H54 (cell line): ENCODE data around the gene MRLN.
A peak's percentile ranks its signal among the peaks of the same experiment; 100 is the strongest.

Source experiments
- DNase-seq: peaks from one replicate; pipeline ENCODE4 v3.0.0; 2011; ENCODE audit warnings: low spot score, mixed read lengths; ENCODE audit not compliant: insufficient read length
- FAIRE-seq: peaks from 3 replicates; lab custom pipeline; 2011; peaks lifted over from hg19 to GRCh38; lab: Jason Lieb, UNC
- POLR2A ChIP-seq: IDR thresholded peaks from 2 replicates; pipeline ENCODE4 v1.6.1; 2011; ENCODE audit warnings: low read depth, mild to moderate bottlenecking, low read length

The MRLN gene

DNA sequence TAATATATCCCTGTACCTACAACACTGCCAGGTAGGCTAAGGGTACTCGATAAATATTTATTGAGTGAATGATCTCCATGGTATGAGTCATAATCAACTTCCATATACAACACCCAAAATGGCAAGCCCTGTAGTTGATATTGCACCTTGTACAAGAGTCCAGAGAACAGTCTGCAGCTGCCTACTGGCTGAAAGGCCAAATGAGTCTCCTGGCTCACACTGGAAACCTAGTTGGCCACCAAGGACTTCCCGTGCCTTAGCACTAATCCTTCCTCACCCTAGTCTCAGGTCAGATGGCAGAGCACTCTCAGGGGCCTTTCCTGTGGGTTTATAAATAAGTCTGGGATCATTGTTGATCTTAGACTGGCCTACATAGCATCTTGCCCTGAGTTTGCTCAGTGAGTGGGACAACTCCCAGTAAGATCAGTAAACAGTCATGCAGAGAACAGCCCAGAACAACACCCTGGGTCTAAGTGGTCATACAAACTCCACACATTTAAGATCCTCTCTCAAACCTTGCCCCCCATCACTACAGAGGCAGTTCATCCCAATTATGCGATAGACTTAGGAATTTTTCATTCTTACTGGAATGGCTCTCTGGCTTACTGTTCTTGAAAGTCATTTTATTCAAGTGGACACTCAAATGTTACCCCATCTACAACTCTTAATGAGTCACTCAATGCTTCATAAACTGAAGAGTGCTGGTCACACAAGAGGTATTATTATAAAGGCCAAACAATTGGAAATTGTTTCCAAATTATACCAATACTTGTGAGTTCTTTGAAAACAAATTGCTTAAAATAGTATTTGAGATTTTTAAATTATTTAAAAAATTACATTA, 28.9 kb downstream of the MRLN start:
- DNase-seq (no peak), FAIRE-seq (no peak)
- no peak for TF ChIP-seq POLR2A

- DNase-seq (no peak), FAIRE-seq (no peak)
- TF ChIP-seq POLR2A: no peak
These were observed 32.9 kb downstream of the MRLN start for GRCh38 chr10:59720377-59720776.

DNA sequence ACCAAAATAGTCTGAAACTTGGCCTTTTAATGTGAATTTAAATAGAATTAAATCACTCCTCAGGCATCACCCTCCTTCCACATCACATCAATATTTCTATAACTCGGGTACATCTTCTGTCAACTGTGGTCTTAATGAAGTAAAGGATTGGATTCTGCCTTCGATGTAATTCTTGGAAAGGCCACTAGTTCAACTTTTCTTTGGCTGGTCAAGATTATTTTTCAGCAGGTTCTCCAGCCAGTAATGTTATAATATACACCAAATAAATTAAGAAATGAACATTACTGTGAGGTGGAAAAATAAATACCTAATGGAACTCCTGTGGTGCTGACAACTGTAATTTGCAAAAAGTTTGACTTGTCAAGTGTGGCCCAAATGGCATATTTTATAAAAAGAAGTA, 33.9 kb downstream of the MRLN start:
- TF ChIP-seq POLR2A: no peak
- FAIRE-seq (no peak), DNase-seq (no peak)

DNA sequence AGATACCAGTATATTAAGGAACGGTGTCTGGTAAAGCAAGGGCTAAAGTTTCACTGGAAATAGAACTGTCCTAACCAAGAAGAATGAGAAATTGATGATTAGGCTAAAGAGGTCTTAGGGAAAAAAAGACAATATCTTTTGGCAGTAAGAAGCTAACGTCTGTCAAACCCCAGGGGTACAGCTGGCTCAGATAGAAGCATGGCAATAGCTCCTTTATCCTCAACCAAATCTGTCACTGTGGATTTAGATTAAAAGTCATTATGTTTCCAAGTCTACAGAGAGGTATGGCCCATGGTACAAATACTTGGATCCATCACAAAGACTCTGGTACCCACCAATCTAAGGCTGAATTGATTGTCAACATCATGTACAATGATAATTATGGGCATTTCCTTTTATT, 35.0 kb downstream of the MRLN start:
- DNase-seq (no peak), FAIRE-seq (no peak)
- TF ChIP-seq POLR2A: no peak

GRCh38 chr10:59713196-59713821, 39.9 kb downstream of the MRLN start:
- no peak for TF ChIP-seq POLR2A
- FAIRE-seq: no peak
- no peak for DNase-seq

DNA sequence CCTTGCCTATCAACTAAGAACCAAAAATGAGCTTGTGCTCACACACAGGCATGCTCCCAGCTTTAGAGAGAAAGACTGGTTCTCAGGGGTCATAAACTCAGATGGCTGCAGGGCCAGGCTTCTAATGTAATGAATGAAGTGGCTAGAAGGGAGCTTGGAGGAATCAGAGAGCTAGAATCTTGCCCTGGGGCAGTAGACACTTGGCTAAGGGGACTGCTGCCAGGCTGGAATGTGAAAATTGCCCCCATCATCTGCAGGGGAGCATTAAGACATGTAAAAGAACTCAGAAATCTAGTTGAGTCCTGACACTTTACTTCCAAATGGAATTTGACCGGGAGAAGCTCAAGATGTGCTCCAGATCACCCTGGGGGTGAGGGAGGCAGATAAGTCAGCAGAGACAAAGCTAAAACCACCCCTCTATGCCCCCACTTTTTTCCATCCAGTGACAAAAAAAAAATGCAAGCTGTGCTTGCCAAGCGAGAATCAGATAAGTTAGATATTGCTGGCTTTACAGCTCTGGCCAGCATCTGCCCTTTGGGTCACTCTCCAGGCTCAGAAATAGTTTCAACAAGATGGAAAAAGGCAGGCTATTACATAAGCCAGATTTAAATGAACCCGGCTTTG, 41.3 kb downstream of the MRLN start:
- FAIRE-seq (no peak), DNase-seq (no peak)
- TF ChIP-seq POLR2A: no peak

- FAIRE-seq (no peak), DNase-seq (peak; percentile 82)
- TF ChIP-seq POLR2A: no peak
These were observed 43.7 kb downstream of the MRLN start, which contains the start of gene SLC16A9 for GRCh38 chr10:59709395-59710125. Gene SLC16A9 (minus strand): TSS chr10:59709850. CDS start chr10:59684291, 25,559 bp downstream.

DNA sequence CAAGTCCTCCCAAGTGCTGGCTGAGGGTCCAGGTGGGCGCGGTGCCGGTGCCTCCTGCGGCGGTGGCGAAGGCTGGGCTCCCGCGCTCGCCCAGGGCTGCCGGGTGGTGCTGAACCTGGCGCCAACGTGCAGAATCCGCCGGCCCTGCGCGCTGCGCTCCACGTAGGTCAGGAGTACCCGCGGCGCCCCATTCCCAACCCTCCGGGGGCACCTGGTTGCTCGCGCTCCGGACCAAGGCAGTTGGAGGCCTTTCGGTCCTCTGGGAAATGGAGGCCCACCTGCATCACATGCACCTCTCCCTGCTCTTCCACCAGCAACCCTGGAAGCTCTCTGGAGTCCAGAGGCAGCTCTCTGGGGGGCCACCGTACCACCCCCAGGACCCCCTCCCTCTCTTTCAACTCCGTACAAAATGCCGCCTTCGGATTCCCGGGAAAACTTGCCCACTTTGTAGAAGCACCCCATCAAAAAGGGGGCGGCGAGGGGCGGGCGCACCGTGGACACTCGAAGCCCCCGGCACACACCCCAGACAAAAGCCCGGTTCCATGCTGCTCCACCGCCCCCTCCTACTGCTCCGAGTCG, 44.4 kb downstream of the MRLN start:
- FAIRE-seq (no peak), DNase-seq (no peak)
- TF ChIP-seq POLR2A: no peak

DNA sequence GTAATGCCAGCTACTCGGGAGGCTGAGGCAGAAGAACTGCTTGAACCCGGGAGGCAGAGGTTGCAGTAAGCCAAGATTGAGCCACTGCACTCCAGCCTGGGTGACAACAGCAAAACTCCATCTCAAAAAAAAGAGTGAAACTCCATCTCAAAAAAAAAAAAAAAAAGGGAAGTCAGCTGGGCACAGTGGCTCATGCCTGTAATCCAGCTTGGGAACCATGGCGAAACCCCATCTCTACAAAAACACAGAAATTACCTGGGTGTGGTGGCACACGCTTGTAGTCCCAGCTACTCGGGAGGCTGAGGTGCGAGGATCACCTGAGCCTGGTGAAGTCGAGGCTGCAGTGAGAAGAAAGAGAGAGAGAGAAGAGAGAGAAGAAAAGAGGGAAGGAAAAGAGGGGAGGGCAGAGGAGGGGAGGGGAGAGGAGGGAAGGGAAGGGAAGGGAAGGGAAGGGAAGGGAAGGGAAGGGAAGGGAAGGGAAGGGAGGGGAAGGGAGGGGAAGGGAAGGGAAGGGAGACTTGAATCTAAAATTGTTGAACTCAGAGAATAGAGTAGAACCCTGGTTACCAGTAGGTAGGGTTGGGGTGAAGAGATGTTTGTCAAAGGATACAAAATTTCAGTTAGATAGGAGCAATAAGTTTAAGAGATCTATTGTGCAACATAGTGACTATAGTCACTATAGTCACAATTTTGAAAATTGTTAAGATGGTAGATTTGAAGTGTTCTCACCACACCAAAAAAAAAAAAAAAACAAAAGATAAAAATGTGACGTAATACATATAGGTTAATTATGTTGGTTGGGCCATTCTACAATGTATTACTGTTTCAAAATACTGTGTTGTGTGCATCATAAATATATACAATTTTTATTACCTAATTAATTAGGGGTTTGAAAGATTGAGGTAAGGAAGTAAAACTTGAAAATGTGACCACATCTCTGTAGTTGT, 46.1 kb downstream of the MRLN start:
- no peak for FAIRE-seq
- no peak for TF ChIP-seq POLR2A
- DNase-seq: no peak

GRCh38 chr10:59705931-59706330, 47.3 kb downstream of the MRLN start:
- TF ChIP-seq POLR2A: no peak
- DNase-seq: no peak
- no peak for FAIRE-seq

DNA sequence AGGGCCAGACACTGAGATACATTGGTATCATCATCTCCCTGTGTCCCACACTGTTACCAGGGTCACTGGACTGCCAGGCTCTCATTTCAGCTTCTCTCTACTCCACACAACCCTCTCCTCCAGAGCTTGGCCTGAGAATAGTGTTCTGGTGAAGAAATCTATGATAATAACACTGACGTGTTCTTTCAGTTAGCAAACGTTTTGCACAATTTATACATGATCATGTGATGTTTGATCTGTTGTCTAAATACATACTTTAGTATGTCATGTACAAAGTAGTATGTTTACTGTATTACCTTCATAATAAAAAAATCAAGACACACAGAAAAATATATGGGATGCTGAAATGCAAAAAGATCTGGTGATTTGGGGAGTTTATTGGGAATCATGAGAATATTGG, 48.6 kb downstream of the MRLN start:
- FAIRE-seq (peak; percentile 52), DNase-seq (no peak)
- TF ChIP-seq POLR2A: no peak

DNA sequence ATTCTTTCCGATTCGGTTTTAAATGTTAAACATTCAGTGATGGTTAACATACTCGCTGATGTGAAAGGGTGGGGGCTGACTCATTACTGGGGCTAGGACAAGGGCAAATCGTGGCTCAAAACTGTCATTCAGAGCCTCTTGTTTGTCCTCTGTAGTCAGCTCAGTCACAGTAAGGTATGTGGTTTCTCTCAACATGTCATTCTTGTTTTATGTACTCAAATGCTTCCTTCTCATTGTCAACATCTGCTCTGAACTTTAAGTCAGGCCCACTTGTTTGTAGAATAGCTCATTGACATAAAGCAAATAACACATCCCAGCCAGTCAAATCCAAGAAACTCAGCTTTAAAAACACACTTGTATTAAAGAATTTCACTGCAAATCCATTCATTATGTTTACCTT, 50.9 kb downstream of the MRLN start:
- DNase-seq (no peak), FAIRE-seq (no peak)
- no peak for TF ChIP-seq POLR2A
